ENCODE results near the gene AJM1. TPM values are rescaled to one million over a fixed set of nuclear protein-coding genes. Genes with fewer than 3 reads are reported as not detected.

The AJM1 gene
- total and polyA plus RNA-seq, 5 experiments from 2014 or later: 0.05 to 1.3 (median 0.69) TPM; not detected in 1

- ATAC-seq (no peak), DNase-seq (peak in 1 of 10 donors; percentile 57)
- H3K4me1 Mint-ChIP-seq: peaks cover 0 to 1% (median 0%) of the 10 kb centered on the region in 4 donors
- no peaks in the 10 kb centered on the region for H3K9me3 Mint-ChIP-seq
- no peaks in the 10 kb centered on the region for H3K27me3 Mint-ChIP-seq
- POLR2A ChIA-PET: interaction anchor here (1.9 kb wide), 1 partner anchor 8 kb away, joined by 4 read pairs; no protein-coding TSS in a partner anchor
- H3K36me3 Mint-ChIP-seq: peaks cover 0 to 3% (median 0%) of the 10 kb centered on the region in 3 donors
- H3K27ac Mint-ChIP-seq: no peak overlapping the region
- no peak overlapping the region for H3K4me3 Mint-ChIP-seq
Observed at GRCh38 chr9:136856541-136857141, 14.4 kb downstream of the AJM1 start.

- H3K27me3 Mint-ChIP-seq: no peaks in the 10 kb centered on the region
- no peak for ATAC-seq
- peaks cover 0 to 6% (median 0%) of the 10 kb centered on the region in 3 donors for H3K36me3 Mint-ChIP-seq
- H3K4me3 Mint-ChIP-seq: no peak overlapping the region
- POLR2A ChIA-PET: interaction anchor here (0.6 to 1.9 kb wide), 2 partner anchors 9 to 16 kb away, joined by 4 read pairs; no protein-coding TSS in a partner anchor
- peak in 1 of 10 donors; percentile 15 for DNase-seq
- H3K9me3 Mint-ChIP-seq: no peaks in the 10 kb centered on the region
- peaks cover 0 to 1% (median under 1%) of the 10 kb centered on the region in 4 donors for H3K4me1 Mint-ChIP-seq
- H3K27ac Mint-ChIP-seq: no peak overlapping the region
Observed at GRCh38 chr9:136857166-136857565, 14.9 kb downstream of the AJM1 start.

GRCh38 chr9:136857581-136858412, 15.5 kb downstream of the AJM1 start:
- POLR2A ChIA-PET: interaction anchor here (0.6 to 1.9 kb wide), 2 partner anchors 10 to 15 kb away, joined by 4 read pairs; no protein-coding TSS in a partner anchor
- DNase-seq: peak in 2 of 10 donors; percentile 16 to 51
- peaks cover 0 to 5% (median under 1%) of the 10 kb centered on the region in 4 donors for H3K4me1 Mint-ChIP-seq
- H3K9me3 Mint-ChIP-seq: no peaks in the 10 kb centered on the region
- no peak overlapping the region for H3K27ac Mint-ChIP-seq
- H3K36me3 Mint-ChIP-seq: peaks cover 0 to 12% (median 0%) of the 10 kb centered on the region in 3 donors
- no peak overlapping the region for H3K4me3 Mint-ChIP-seq
- ATAC-seq: no peak
- H3K27me3 Mint-ChIP-seq: no peaks in the 10 kb centered on the region

- no peaks in the 10 kb centered on the region for H3K27me3 Mint-ChIP-seq
- peak in 1 of 2 donors; percentile 6 for ATAC-seq
Observed at GRCh38 chr9:136858452-136858843, 16.2 kb downstream of the AJM1 start.

GRCh38 chr9:136858844-136859757, 16.8 kb downstream of the AJM1 start:
- peaks cover 1 to 6% (median 6%) of the 10 kb centered on the region in 4 donors for H3K4me1 Mint-ChIP-seq
- H3K27ac Mint-ChIP-seq: no peak overlapping the region
- peaks cover 0 to 25% (median 0%) of the 10 kb centered on the region in 3 donors for H3K36me3 Mint-ChIP-seq
- H3K27me3 Mint-ChIP-seq: no peaks in the 10 kb centered on the region
- ATAC-seq: no peak
- peak in 1 of 10 donors; percentile 60 for DNase-seq
- POLR2A ChIA-PET: interaction anchor here (1.2 kb wide), 1 partner anchor 27 kb away, joined by 3 read pairs; the partner anchor contains the start of gene TRAF2
- H3K4me3 Mint-ChIP-seq: no peak overlapping the region
- no peaks in the 10 kb centered on the region for H3K9me3 Mint-ChIP-seq

More at GRCh38 chr9:136858452-136858843, 16.2 kb downstream of the AJM1 start:
- peaks cover 0 to 19% (median 0%) of the 10 kb centered on the region in 3 donors for H3K36me3 Mint-ChIP-seq
- H3K27ac Mint-ChIP-seq: no peak overlapping the region
- DNase-seq: peak in 1 of 10 donors; percentile 54
- H3K4me1 Mint-ChIP-seq: peaks cover 0 to 5% (median under 1%) of the 10 kb centered on the region in 4 donors
- H3K4me3 Mint-ChIP-seq: no peak overlapping the region
- H3K9me3 Mint-ChIP-seq: no peaks in the 10 kb centered on the region
- POLR2A ChIA-PET: no interaction called here

- H3K9me3 Mint-ChIP-seq: no peaks in the 10 kb centered on the region
- ATAC-seq (no peak), DNase-seq (peak in 1 of 10 donors; percentile 9)
- peaks cover 0 to 26% (median 0%) of the 10 kb centered on the region in 3 donors for H3K36me3 Mint-ChIP-seq
- H3K27ac Mint-ChIP-seq: peak overlapping the region in 1 of 10 donors; percentile 80
- H3K4me1 Mint-ChIP-seq: peaks cover 4 to 19% (median 14%) of the 10 kb centered on the region in 4 donors
- H3K27me3 Mint-ChIP-seq: no peaks in the 10 kb centered on the region
- H3K4me3 Mint-ChIP-seq: peak overlapping the region in 1 of 10 donors; percentile 41
- POLR2A ChIA-PET: interaction anchor here (0.5 to 1.3 kb wide), 5 partner anchors 10 to 267 kb away, joined by 3 to 4 read pairs (median 3); partner anchors contain the start of gene TRAF2
Observed at GRCh38 chr9:136860529-136860928, 18.3 kb downstream of the AJM1 start.

GRCh38 chr9:136860933-136861873, 18.9 kb downstream of the AJM1 start:
- no peak overlapping the region for H3K4me3 Mint-ChIP-seq
- H3K27ac Mint-ChIP-seq: peak overlapping the region in 1 of 10 donors; percentile 8
- H3K9me3 Mint-ChIP-seq: no peaks in the 10 kb centered on the region
- no peaks in the 10 kb centered on the region for H3K27me3 Mint-ChIP-seq
- DNase-seq (peak in 1 of 10 donors; percentile 55), ATAC-seq (no peak)
- H3K36me3 Mint-ChIP-seq: peaks cover 0 to 26% (median 0%) of the 10 kb centered on the region in 3 donors
- POLR2A ChIA-PET: interaction anchor here (0.5 to 1.3 kb wide), 6 partner anchors 9 to 267 kb away, joined by 3 to 6 read pairs (median 3); partner anchors contain the start of gene TRAF2
- peaks cover 4 to 22% (median 14%) of the 10 kb centered on the region in 4 donors for H3K4me1 Mint-ChIP-seq

- POLR2A ChIA-PET: no interaction called here
- no peak overlapping the region for H3K4me3 Mint-ChIP-seq
Observed at GRCh38 chr9:136861874-136862457, 19.7 kb downstream of the AJM1 start.

GRCh38 chr9:136862849-136863622, 20.8 kb downstream of the AJM1 start:
- POLR2A ChIA-PET: interaction anchor here (0.6 to 1.1 kb wide), 4 partner anchors 10 to 180 kb away, joined by 3 to 6 read pairs (median 3); partner anchors contain the start of gene TRAF2
- H3K27ac Mint-ChIP-seq: peak overlapping the region in 1 of 10 donors; percentile 15
- H3K4me1 Mint-ChIP-seq: peaks cover 4 to 31% (median 17%) of the 10 kb centered on the region in 4 donors
- peak in 1 of 10 donors; percentile 28 for DNase-seq
- H3K4me3 Mint-ChIP-seq: no peak overlapping the region
- no peaks in the 10 kb centered on the region for H3K9me3 Mint-ChIP-seq
- H3K27me3 Mint-ChIP-seq: no peaks in the 10 kb centered on the region
- ATAC-seq: no peak
- H3K36me3 Mint-ChIP-seq: peaks cover 0 to 26% (median 0%) of the 10 kb centered on the region in 3 donors

More at GRCh38 chr9:136861874-136862457, 19.7 kb downstream of the AJM1 start:
- peaks cover 4 to 23% (median 14%) of the 10 kb centered on the region in 4 donors for H3K4me1 Mint-ChIP-seq
- H3K9me3 Mint-ChIP-seq: no peaks in the 10 kb centered on the region
- no peak overlapping the region for H3K27ac Mint-ChIP-seq
- peaks cover 0 to 26% (median 0%) of the 10 kb centered on the region in 3 donors for H3K36me3 Mint-ChIP-seq
- DNase-seq (peak in 1 of 10 donors; percentile 32), ATAC-seq (no peak)
- H3K27me3 Mint-ChIP-seq: no peaks in the 10 kb centered on the region

All from naive thymus-derived CD8-positive, alpha-beta T cell (primary cell).